Neural cell (in vitro differentiated cells): ENCODE measurements around the gene XK. TPM values are rescaled to one million over a fixed set of nuclear protein-coding genes. Genes with fewer than 3 reads are reported as not detected.

Experiments
- H2AFZ ChIP-seq: fragments of 200-600, 300-800 bp; sonication (generic), shearing (Covaris generic); 2 replicates; pipeline ENCODE4 v1.6.0; 2014; ENCODE audit warnings: low read depth, mild to moderate bottlenecking, antibody characterized with exemption, low read length, moderate library complexity
- H3F3A ChIP-seq: fragments of 200-600 bp; shearing (Covaris generic); 2 replicates; pipeline ENCODE4 v1.6.1; 2016; ENCODE audit warnings: mild to moderate bottlenecking, moderate library complexity, mixed read lengths, antibody characterized with exemption, low read length; ENCODE audit not compliant: insufficient read depth, poor library complexity, severe bottlenecking
- H3K27ac ChIP-seq: fragments of 200-600, 300-800 bp; sonication (generic), shearing (Covaris generic); 2 replicates; pipeline ENCODE4 v1.5.1; 2014; ENCODE audit warnings: mild to moderate bottlenecking, low read length, moderate library complexity
- H3K27me3 ChIP-seq: fragments of 300-800, 200-600 bp; sonication (generic), shearing (Covaris generic); 2 replicates; pipeline ENCODE4 v1.6.0; 2014; ENCODE audit warnings: mild to moderate bottlenecking, low read depth, low read length, moderate library complexity; ENCODE audit not compliant: insufficient read depth
- H3K36me3 ChIP-seq: fragments of 300-800, 200-600 bp; sonication (generic), shearing (Covaris generic); 2 replicates; pipeline ENCODE4 v1.5.1; 2014; ENCODE audit warnings: mild to moderate bottlenecking, antibody characterized with exemption, low read length, moderate library complexity; ENCODE audit not compliant: insufficient read depth
- H3K4me2 ChIP-seq: fragments of 300-800, 200-600 bp; sonication (generic), shearing (Covaris generic); 2 replicates; pipeline ENCODE4 v1.6.0; 2014; ENCODE audit warnings: mild to moderate bottlenecking, low read length
- H3K4me3 ChIP-seq: fragments of 300-800, 200-600 bp; sonication (generic), shearing (Covaris generic); 2 replicates; pipeline ENCODE4 v1.5.1; 2014; ENCODE audit warnings: mild to moderate bottlenecking, low read length, moderate library complexity
- H3K79me2 ChIP-seq: fragments of 200-600 bp; shearing (Covaris generic); replicated peaks from 2 replicates; pipeline ENCODE4 v1.6.0; 2014; ENCODE audit warnings: mild to moderate bottlenecking, low read length, moderate library complexity; ENCODE audit not compliant: insufficient read depth
- H3K9ac ChIP-seq: fragments of 300-800, 200-600 bp; sonication (generic), shearing (Covaris generic); 2 replicates; pipeline ENCODE4 v1.6.1; 2016; ENCODE audit warnings: mild to moderate bottlenecking, low read length, mixed read lengths
- H3K9me2 ChIP-seq: fragments of 200-600 bp; shearing (Covaris generic); 2 replicates; pipeline ENCODE4 v1.6.1; 2016; ENCODE audit warnings: mild to moderate bottlenecking, low read length, mixed read lengths; ENCODE audit not compliant: insufficient read depth
- H3K9me3 ChIP-seq: fragments of 200-600, 300-800 bp; sonication (generic), shearing (Covaris generic); 2 replicates; pipeline ENCODE4 v1.6.1; 2016; ENCODE audit warnings: mild to moderate bottlenecking, mixed run types, low read length, moderate library complexity, mixed read lengths
- H4K20me1 ChIP-seq: fragments of 200-600 bp; shearing (Covaris generic); 2 replicates; pipeline ENCODE4 v1.6.1; 2016; ENCODE audit warnings: mild to moderate bottlenecking, mixed run types; ENCODE audit not compliant: insufficient read depth
- EP300 ChIP-seq: fragments of 450-650 bp; conservative IDR thresholded peaks from 2 replicates; pipeline ENCODE4 v1.6.1; 2014; ENCODE audit warnings: antibody characterized with exemption, mild to moderate bottlenecking, moderate library complexity; ENCODE audit not compliant: poor library complexity, severe bottlenecking
- EZH2 ChIP-seq: fragments of 200-600, 300-800 bp; shearing (Covaris generic), sonication (generic); IDR thresholded peaks from 2 replicates; pipeline ENCODE4 v1.6.1; 2014; ENCODE audit warnings: antibody characterized with exemption, low read length, borderline replicate concordance, mild to moderate bottlenecking; ENCODE audit not compliant: insufficient read depth, poor library complexity, severe bottlenecking
- MXI1 ChIP-seq: fragments of 450-650 bp; conservative IDR thresholded peaks from 2 replicates; pipeline ENCODE4 v1.6.1; 2014; ENCODE audit warnings: antibody characterized with exemption, mild to moderate bottlenecking; ENCODE audit not compliant: poor library complexity, severe bottlenecking
- POLR2AphosphoS5 ChIP-seq: IDR thresholded peaks from 2 replicates; pipeline ENCODE4 v1.6.1; 2012
- RAD21 ChIP-seq: fragments of 450-650 bp; conservative IDR thresholded peaks from 2 replicates; pipeline ENCODE4 v1.6.1; 2014; ENCODE audit warnings: antibody characterized with exemption, mild to moderate bottlenecking, moderate library complexity
- SMC3 ChIP-seq: fragments of 450-650 bp; conservative IDR thresholded peaks from 2 replicates; pipeline ENCODE4 v1.6.1; 2014; ENCODE audit warnings: antibody characterized with exemption, mild to moderate bottlenecking, moderate library complexity; ENCODE audit not compliant: poor library complexity
- TAF1 ChIP-seq: IDR thresholded peaks from 2 replicates; pipeline ENCODE4 v1.6.1; 2012; ENCODE audit warnings: low read depth
- polyA plus RNA-seq: library from polyadenylated mRNA; depleted of rRNA; stranded (reverse); fragments of >200 nt; gene quantifications from 2 replicates; pipeline ENCODE4 v1.2.3, GENCODE V29; 2014
- TF ChIP-seq, protein P1 (sequence below): IDR thresholded peaks from 2 replicates; pipeline ENCODE4 v1.6.1; 2012; ENCODE audit warnings: borderline replicate concordance
- TF ChIP-seq, protein P2 (sequence below): fragments of 450-650 bp; IDR thresholded peaks from 2 replicates; pipeline ENCODE4 v1.5.1; 2014; ENCODE audit warnings: antibody characterized with exemption, mild to moderate bottlenecking, moderate library complexity; ENCODE audit not compliant: poor library complexity, severe bottlenecking

XK gene
- polyA plus RNA-seq, 1 donor from 2014 or later, result 1.8 TPM

DNA sequence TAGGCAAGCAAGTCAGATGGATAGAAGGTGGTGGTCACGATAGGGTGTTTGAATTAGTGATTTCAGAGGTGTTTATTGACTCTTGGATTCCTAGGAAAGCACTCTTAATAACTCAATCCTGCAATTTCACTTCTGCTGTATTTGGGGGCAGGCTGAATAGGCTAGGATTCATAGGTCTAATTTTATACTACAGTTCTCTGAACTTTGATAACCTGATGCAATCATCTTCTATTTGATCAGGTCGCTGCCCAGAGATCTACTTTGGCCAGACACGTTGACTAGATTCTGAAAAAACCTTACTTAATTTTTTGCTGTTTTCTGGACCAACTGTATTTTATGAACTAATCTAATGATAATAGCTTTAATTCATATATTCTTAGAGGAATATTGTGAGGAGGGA lies 26.4 kb downstream of the XK start:
- no peak overlapping the region for H3K4me2 ChIP-seq
- H3K9me3 ChIP-seq, result no peaks in the 10 kb centered on the region
- H4K20me1 ChIP-seq, result no peaks in the 10 kb centered on the region
- no peak overlapping the region for H2AFZ ChIP-seq
- H3K9ac ChIP-seq, result no peak overlapping the region
- no peaks in the 10 kb centered on the region for H3K36me3 ChIP-seq
- no peaks in the 10 kb centered on the region for H3F3A ChIP-seq
- H3K4me3 ChIP-seq, result no peak overlapping the region
- no peak overlapping the region for H3K27ac ChIP-seq
- TF ChIP-seq SMC3 (no peak), EZH2 (no peak), TAF1 (no peak), POLR2AphosphoS5 (no peak), MXI1 (no peak)
- TF ChIP-seq, protein P1, sequence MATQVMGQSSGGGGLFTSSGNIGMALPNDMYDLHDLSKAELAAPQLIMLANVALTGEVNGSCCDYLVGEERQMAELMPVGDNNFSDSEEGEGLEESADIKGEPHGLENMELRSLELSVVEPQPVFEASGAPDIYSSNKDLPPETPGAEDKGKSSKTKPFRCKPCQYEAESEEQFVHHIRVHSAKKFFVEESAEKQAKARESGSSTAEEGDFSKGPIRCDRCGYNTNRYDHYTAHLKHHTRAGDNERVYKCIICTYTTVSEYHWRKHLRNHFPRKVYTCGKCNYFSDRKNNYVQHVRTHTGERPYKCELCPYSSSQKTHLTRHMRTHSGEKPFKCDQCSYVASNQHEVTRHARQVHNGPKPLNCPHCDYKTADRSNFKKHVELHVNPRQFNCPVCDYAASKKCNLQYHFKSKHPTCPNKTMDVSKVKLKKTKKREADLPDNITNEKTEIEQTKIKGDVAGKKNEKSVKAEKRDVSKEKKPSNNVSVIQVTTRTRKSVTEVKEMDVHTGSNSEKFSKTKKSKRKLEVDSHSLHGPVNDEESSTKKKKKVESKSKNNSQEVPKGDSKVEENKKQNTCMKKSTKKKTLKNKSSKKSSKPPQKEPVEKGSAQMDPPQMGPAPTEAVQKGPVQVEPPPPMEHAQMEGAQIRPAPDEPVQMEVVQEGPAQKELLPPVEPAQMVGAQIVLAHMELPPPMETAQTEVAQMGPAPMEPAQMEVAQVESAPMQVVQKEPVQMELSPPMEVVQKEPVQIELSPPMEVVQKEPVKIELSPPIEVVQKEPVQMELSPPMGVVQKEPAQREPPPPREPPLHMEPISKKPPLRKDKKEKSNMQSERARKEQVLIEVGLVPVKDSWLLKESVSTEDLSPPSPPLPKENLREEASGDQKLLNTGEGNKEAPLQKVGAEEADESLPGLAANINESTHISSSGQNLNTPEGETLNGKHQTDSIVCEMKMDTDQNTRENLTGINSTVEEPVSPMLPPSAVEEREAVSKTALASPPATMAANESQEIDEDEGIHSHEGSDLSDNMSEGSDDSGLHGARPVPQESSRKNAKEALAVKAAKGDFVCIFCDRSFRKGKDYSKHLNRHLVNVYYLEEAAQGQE, result no peak
- H3K27me3 ChIP-seq, result no peaks in the 10 kb centered on the region
- H3K79me2 ChIP-seq, result no peaks in the 10 kb centered on the region
- H3K9me2 ChIP-seq, result no peaks in the 10 kb centered on the region

DNA sequence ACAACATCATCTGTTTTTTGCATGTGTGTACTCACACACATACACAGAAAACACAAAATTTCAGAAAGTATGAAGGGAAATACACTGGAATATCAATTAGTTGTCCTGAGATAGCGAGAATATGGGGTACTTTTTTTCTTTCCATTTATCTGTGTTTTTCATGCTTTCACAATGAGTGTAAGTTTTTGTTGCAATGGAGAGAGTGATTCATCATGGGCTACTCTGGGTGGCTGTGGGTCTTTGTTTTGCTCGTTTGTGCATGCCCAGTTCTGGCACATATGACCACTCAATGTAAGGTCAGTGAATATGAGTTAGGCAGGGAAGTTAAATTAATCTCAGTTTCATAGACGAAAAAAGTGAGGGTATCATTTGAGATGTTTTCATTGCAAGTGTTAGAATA lies 26.9 kb downstream of the XK start:
- Histone ChIP-seq H3F3A (no peaks in the 10 kb centered on the region), H3K4me2 (no peak overlapping the region), H2AFZ (no peak overlapping the region), H3K9me3 (no peaks in the 10 kb centered on the region), H4K20me1 (no peaks in the 10 kb centered on the region), H3K79me2 (no peaks in the 10 kb centered on the region), H3K36me3 (no peaks in the 10 kb centered on the region), H3K4me3 (no peak overlapping the region), H3K9me2 (no peaks in the 10 kb centered on the region), H3K9ac (no peak overlapping the region), H3K27ac (no peak overlapping the region), H3K27me3 (no peaks in the 10 kb centered on the region)
- no peak for TF ChIP-seq TAF1

DNA sequence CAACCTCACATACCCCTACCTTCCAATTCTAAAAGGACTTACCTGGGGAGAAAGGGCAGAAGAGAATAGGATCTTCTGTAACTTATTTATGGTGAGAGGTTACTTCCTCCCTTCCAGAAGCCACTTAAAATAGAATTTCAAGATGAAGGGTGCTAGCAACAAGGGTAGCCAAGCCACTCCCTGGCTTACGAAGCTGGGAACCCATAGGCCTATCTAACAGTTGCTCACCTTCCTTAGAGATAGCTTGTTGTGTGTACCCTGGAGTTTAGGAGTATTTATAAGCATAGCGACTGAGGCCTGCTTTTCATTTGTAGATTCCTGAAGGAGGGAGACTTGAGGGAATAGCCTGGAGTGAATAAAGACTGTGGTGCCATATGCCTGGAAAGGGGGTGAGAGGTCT lies 28.9 kb downstream of the XK start:
- Histone ChIP-seq H3K9ac (no peak overlapping the region), H3K27me3 (no peaks in the 10 kb centered on the region), H3K9me2 (no peaks in the 10 kb centered on the region), H3K9me3 (no peaks in the 10 kb centered on the region), H3K79me2 (no peaks in the 10 kb centered on the region), H3K36me3 (no peaks in the 10 kb centered on the region), H4K20me1 (no peaks in the 10 kb centered on the region), H3K27ac (no peak overlapping the region), H2AFZ (no peak overlapping the region), H3K4me3 (no peak overlapping the region), H3K4me2 (no peak overlapping the region), H3F3A (no peaks in the 10 kb centered on the region)
- no peak for TF ChIP-seq TAF1

DNA sequence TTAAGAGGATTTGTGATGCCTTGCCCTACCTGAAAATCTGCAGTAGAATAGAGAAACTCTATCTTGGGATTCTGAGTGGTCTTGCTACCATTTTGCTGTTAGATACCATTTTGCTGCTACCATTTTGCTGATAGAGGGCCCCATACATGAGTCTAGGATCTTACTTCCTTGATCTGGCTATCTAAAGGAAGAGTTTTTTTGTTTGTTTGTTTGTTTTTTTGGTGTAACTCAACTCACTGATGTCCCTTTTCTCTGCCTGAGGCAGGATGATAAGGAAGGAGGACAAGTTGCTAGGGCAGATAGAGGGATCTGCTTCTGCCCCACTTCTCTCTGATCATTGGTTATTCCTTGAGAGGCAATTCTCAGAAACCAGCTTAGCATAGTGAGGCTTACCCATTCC lies 31.0 kb downstream of the XK start:
- Histone ChIP-seq H2AFZ (no peak overlapping the region), H3K36me3 (no peaks in the 10 kb centered on the region), H3K79me2 (no peaks in the 10 kb centered on the region), H3K4me3 (no peak overlapping the region), H3K4me2 (no peak overlapping the region), H3K27ac (no peak overlapping the region), H4K20me1 (no peaks in the 10 kb centered on the region), H3K9me2 (no peaks in the 10 kb centered on the region), H3K9me3 (no peaks in the 10 kb centered on the region), H3K9ac (no peak overlapping the region), H3F3A (no peaks in the 10 kb centered on the region), H3K27me3 (no peaks in the 10 kb centered on the region)
- TF ChIP-seq, protein P1, result no peak
- TF ChIP-seq EP300 (no peak), RAD21 (no peak), MXI1 (no peak), POLR2AphosphoS5 (no peak), TAF1 (no peak), SMC3 (no peak), EZH2 (no peak)
- TF ChIP-seq, protein P2, sequence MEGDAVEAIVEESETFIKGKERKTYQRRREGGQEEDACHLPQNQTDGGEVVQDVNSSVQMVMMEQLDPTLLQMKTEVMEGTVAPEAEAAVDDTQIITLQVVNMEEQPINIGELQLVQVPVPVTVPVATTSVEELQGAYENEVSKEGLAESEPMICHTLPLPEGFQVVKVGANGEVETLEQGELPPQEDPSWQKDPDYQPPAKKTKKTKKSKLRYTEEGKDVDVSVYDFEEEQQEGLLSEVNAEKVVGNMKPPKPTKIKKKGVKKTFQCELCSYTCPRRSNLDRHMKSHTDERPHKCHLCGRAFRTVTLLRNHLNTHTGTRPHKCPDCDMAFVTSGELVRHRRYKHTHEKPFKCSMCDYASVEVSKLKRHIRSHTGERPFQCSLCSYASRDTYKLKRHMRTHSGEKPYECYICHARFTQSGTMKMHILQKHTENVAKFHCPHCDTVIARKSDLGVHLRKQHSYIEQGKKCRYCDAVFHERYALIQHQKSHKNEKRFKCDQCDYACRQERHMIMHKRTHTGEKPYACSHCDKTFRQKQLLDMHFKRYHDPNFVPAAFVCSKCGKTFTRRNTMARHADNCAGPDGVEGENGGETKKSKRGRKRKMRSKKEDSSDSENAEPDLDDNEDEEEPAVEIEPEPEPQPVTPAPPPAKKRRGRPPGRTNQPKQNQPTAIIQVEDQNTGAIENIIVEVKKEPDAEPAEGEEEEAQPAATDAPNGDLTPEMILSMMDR, result no peak
